Lower leg skin (tissue), 3 donors: ENCODE results near the gene ZFP90.

Experiments
- CTCF ChIP-seq, 3 donors: fragments of 450-650 bp; IDR thresholded peaks; one replicate each; pipeline ENCODE4 v1.5.1; 2016; ENCODE audit warnings: antibody characterized with exemption in 3 of 3, mild to moderate bottlenecking in 3 of 3, moderate library complexity in 2 of 3
- POLR2A ChIP-seq, 2 donors: fragments of 450-650 bp; IDR thresholded peaks; one replicate each; pipeline ENCODE4 v1.6.1; 2016 to 2017; ENCODE audit warnings: antibody characterized with exemption in 2 of 2, mild to moderate bottlenecking in 1 of 2, moderate library complexity in 1 of 2

GRCh38 chr16:68553186-68553585 is 14.1 kb downstream of the ZFP90 start:
- TF ChIP-seq CTCF (IDR thresholded peaks at IDR 0.05): no peak
- TF ChIP-seq POLR2A (IDR thresholded peaks at IDR 0.05): no peak
